GM21528 (cell line): ENCODE data around the gene MT1G.
"Not testable (repeated sequence)": the region's sequence is repeated elsewhere in the genome, so short reads cannot be mapped to it uniquely, and the experiment has no call there.

Experiments
- ATAC-seq: cut with Tn5 transposase; IDR thresholded peaks from one replicate; pipeline ENCODE4 v1.9.1; 2021; ENCODE audit warnings: mild to moderate bottlenecking, moderate library complexity; ENCODE audit not compliant: unreplicated experiment, low FRiP score

The MT1G gene

DNA sequence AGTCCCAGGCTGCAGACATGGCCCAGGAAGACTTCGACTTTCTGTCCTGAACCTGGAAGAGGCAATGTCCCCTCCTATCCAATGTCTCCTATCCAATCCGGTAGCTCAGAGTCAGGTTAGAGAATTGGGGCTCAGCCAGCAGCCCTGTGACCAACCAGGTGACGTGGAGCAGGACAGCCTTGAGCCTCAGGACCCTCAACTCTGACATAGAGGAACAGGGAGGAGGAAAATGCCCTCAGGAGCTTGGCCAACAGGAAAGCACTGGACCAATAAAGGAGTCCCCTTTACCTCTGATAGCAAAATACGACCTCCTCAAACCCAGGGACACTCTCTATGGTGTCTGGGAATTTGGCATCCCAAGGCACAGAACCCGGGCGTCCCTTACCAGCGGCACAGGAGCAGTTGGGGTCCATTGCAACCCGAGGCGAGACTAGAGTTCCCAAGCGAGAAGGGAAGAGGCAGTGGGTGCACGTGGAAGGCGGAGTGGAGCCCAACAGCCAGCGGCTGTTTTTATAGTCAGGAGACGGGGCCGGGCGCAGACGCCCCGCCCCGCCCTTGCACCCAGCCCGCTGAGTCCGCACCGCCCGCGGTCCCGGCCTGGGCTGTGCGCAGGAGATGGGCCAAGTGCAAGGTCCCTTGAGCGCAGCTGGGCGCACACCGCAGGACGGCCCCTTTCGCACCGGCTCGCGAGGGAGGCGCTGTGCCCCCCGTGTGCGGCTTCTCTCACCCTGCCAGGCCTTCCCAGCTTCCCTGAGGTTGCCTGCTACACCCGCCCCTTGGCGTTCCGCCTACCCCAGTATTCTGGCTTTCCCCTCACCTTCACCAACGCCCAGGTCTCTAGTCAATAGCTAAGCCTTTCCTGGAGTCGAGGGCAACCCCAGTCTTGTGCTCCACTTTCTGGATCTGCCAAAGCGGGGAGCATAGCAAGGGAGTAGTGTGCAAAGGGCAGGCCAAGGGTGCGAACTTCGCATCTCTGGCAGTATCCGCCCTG lies at the start of gene MT1G:
Gene MT1G (minus strand): TSS at position 485 of the 991 bp plus-strand sequence. CDS start 72 bp downstream, at position 413.
- no peak for ATAC-seq

- ATAC-seq: not testable (repeated sequence)
These were observed 49.7 kb upstream of the MT1G start for GRCh38 chr16:56717532-56717931.

- ATAC-seq: no peak
These were observed 48.9 kb upstream of the MT1G start for GRCh38 chr16:56716761-56717160.

GRCh38 chr16:56715126-56715525 lies 47.3 kb upstream of the MT1G start:
- ATAC-seq: no peak

DNA sequence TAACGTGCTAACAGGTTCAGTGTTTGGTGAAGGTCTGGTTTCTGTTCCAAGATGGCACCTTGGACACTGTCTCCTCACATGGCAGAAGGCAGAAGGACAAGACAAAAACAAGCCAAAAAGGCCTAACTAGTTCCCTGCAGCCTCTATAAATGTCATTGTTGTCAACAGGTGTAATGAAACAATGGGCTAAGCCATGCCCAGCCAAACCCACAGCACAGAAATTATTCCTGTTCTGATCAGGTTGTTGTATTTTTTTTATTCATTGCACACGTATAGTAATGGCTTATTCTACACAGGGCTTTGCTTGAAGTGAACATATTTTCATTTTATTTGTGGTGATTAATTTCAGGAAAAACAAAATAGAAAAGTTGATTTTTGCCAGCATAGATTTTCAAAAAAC lies 45.9 kb upstream of the MT1G start:
- ATAC-seq: no peak

- no peak for ATAC-seq
These were observed 44.0 kb upstream of the MT1G start for GRCh38 chr16:56711862-56712261.

DNA sequence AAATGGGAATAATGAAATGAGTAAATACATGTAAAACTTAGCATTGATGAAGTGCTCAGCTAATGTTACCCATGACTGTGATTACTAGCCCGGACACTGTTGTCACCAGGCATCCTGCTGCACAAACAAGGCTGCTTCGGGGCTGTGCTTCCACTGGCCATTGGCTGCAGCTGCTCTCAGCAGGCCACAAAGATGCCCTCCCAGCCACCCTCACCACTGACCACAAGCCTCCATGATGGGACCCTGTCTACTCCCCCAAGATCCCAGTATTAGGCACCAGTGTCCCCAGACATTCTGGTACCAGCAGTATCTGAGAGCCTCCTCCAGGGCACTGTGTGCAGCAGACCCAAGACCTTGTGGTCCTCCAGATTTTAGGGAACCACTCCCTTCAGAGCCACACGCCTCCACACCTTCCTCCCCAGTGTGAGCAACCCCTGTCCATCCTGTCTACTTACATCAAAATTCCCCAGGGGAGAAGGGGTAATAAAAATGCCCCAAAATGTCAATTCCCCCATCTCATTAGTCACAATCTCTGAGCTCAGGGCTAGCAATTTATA lies 42.4 kb upstream of the MT1G start:
- ATAC-seq: no peak

GRCh38 chr16:56709443-56710040 lies 41.7 kb upstream of the MT1G start:
- no peak for ATAC-seq

DNA sequence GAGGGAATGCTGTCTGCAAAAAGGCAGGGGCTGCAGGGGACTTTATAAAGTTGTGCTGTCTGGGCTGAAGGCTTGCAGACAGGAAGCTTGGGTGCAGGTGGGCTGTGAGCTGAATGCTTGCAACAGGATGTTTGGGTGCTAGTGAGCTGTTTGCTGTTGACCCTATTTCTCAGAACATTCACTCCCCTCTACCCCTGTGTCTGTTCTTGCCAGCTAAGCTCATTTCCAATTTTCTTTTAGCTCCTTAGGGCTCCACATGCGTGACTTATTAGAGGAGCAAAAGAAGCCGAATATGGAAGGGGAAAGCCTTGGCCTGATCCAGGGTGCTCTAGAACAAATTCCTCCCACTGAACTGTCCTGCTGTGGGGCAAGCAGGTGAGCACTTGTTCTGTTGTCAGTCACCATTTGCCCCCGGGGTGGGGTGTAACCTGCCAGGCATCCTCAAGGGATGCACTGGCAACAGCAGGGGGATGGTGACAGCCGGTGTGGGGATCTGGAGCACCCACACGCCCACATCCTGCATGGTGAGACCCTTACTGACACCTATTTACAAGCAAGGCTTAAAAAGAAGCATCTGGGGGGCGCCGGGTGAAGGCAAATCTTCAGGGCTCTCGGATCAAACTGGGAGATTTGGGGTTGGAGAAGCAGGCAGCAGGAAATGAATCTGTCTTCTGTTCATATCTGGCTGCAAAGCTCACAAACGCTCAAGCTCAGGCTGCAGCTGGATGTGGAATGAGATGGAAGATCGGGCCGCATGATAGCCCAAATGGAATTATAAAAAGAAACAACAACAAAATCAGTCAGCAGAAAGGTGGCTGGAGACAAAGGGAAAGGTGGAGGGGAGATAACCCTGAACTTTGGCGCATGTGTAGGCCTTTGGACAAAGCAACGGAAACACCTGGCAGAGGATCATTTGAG lies 40.9 kb upstream of the MT1G start:
- ATAC-seq: no peak

GRCh38 chr16:56702836-56703235 lies 35.0 kb upstream of the MT1G start:
- ATAC-seq: no peak

DNA sequence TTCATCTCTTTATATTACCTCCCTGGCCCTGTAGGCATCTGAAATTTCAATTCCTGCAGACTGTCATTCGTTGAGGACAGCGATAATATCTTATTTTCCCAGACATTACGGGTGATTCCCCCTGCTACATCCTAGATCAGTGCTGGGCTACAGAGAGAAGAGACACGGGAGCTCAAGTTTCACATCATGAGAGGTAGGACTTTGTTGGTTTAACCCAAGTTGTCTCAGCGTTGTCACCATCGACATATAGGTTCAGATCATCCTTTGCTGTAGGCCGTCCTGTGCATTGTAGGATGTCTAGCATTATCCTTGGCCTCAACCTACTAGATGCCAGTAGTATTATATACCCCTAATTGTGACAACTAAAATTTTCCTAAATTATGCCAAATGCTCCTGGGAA lies 33.7 kb upstream of the MT1G start:
- no peak for ATAC-seq

DNA sequence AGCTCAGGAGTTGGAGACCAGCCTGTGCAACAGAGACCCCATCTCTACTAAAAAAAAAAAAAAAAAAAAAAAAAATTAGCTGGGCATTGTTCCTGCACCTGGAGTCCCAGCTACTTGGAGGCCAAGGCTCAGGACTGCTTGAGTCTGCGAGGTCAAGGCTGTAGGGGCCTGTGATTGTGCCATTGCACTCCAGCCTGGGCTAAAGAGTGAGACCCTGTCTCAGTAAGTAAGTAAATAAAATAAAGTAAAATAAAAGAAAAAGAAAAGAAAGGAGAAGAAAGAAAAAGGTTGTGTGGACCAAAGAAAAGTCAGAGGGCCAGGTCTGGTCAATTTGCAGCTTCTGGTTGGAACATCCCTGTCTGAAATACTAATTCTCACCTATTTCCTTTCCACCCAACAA lies 32.8 kb upstream of the MT1G start:
- ATAC-seq: no peak

- no peak for ATAC-seq
These were observed 32.3 kb upstream of the MT1G start for GRCh38 chr16:56700195-56700594.

DNA sequence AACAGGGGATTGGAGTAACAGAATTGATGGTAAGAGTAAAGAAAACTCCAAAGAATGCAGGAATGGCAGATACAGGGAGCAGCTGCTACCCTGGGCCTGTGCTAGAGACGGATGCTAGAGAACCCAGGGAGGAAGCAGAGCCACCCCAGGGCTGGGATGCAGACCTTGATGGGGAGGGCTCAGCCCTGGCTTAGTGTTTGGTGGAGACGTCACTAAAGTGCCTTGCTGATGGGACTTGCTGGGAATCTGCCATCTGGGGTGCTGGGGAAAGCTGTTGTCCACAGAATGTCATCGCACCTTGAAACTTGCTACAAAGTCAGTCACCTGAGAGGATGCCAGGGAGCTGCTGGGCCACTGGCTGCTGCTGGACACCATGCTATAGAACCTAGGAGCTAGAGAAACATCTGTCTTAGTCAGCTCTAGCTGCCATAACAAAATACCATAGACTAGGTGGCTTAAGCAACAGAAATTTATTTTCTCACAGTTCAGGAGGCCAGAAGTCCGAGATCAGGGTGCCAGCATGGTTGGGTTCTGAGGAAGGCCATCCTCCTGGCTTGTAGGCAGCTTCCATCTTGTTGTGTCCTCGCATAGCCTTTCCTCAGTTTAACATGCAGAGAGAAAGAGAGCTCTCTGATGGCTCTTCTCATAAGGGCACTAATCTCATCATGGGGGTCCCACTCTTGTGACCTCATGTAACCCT lies 29.7 kb upstream of the MT1G start:
- no peak for ATAC-seq

- no peak for ATAC-seq
These were observed 27.4 kb upstream of the MT1G start for GRCh38 chr16:56695246-56695645.

DNA sequence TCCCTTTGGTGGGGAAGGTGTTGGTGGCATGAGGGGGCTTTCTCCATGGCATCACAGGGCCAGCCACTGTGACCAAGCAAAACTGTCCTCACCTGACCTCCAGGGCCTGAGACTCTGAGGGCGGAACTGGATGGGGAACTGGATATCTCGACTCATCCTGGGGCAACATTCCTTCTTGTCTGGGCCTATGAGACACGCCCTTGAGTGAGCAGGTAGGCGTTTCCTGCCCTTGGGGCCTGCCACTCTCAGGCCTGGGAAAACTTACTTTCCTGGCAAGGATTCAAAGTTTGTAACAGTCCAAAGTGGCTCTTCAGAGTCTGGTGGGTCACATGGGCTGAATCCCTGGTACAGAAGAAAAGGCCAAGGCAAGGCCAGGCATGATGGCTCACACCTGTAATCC lies 24.0 kb upstream of the MT1G start:
- ATAC-seq: no peak

DNA sequence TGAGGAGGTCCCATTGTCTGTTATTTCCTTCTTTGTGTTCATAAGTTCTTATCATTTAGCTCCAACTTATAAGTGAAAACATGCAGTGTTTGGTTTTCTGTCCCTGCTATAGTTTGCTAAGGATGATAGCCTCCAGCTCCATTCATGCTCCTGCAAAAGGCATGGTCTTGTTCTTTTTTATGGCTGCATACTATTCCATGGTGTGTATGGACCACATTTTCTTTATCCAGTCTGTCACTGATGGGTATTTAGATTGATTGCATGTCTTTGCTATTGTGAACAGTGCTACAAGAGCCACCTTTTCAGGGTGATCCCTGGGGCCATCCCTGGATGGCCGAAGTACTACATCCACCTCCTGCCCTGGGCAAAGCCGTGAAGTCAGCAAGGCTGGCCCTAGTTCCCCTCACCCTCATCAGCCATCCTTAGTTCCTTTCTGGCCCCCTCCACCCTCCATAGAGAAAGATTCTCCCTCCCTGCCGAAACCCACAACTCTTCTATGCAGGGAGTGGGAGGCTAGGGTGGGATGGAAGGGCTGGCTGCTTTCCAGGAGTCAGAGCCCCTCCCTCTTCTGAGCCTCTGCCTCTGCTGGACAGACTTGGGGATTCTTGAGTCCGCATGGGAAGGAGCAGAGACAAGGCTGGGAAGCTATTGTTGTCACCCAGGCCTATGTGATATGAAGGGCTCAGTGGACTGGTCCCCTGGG lies 22.7 kb upstream of the MT1G start:
- no peak for ATAC-seq

- ATAC-seq: no peak
These were observed 21.3 kb upstream of the MT1G start for GRCh38 chr16:56689171-56689570.

DNA sequence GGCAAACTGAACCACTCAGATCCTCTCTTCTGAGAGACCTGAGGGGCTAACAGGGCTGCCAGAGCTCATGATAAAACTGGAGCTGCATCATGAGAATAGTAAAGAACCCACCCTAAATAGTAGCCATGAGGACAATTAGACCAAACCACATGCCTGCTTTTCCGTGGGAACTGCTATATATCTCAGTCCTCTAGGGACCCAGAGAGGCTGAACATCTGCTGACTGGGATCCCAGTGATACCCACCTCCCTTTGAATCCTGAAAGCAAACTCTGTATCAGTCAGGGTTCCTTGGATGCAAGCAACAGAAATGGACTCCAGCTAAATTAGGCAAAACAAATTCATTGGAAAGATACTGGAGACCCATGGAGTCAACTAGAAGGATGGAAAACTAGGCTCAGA lies 20.9 kb upstream of the MT1G start:
- ATAC-seq: no peak
